Activated CD4-positive, alpha-beta T cell treated with anti-CD3 and anti-CD28 coated beads for 1 hour (primary cell): ENCODE data around the gene EIF4G1.
"Not testable (repeated sequence)": the region's sequence is repeated elsewhere in the genome, so short reads cannot be mapped to it uniquely, and the experiment has no call there.

Experiments used
- DNase-seq: peaks from one replicate; pipeline ENCODE4 v3.0.0-alpha.2; 2020

Gene EIF4G1

DNA sequence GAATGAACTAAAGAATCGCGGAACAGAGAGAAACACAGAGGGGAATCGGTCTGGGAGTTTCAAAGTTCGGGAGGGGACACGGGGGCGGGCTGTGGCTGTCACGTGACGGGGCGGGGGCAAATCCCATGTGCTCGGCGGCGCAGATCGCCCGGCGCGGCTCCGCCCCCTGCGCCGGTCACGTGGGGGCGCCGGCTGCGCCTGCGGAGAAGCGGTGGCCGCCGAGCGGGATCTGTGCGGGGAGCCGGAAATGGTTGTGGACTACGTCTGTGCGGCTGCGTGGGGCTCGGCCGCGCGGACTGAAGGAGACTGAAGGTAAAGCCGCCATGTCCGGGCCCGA, at the start of gene EIF4G1:
EIF4G1 (plus strand) TSS at position 244 of the 337 bp plus-strand sequence. CDS start 1,191 bp downstream, outside the sequence.
- peak; percentile 87 for DNase-seq

DNA sequence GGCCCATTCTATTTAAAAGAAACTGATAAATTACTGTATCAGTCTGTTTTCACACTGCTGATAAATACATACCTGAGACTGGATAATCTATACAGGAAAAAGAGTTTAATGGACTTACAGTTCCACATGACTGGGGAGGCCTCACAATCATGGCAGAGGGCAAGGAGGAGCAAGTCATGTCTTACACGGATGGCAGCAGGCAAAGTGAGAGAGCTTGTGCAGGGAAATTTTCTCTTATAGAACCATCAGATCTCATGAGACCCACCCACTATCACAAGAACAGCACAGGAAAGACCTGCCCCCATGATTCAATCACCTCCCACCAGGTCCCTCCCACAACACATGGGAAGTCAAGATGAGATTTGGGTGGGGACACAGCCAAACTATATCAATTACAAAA, 47.2 kb upstream of the EIF4G1 start:
- DNase-seq = not testable (repeated sequence)

GRCh38 chr3:184272269-184272668, 42.1 kb upstream of the EIF4G1 start:
- DNase-seq = no peak

GRCh38 chr3:184275381-184275701, 39.1 kb upstream of the EIF4G1 start:
- DNase-seq = no peak

DNA sequence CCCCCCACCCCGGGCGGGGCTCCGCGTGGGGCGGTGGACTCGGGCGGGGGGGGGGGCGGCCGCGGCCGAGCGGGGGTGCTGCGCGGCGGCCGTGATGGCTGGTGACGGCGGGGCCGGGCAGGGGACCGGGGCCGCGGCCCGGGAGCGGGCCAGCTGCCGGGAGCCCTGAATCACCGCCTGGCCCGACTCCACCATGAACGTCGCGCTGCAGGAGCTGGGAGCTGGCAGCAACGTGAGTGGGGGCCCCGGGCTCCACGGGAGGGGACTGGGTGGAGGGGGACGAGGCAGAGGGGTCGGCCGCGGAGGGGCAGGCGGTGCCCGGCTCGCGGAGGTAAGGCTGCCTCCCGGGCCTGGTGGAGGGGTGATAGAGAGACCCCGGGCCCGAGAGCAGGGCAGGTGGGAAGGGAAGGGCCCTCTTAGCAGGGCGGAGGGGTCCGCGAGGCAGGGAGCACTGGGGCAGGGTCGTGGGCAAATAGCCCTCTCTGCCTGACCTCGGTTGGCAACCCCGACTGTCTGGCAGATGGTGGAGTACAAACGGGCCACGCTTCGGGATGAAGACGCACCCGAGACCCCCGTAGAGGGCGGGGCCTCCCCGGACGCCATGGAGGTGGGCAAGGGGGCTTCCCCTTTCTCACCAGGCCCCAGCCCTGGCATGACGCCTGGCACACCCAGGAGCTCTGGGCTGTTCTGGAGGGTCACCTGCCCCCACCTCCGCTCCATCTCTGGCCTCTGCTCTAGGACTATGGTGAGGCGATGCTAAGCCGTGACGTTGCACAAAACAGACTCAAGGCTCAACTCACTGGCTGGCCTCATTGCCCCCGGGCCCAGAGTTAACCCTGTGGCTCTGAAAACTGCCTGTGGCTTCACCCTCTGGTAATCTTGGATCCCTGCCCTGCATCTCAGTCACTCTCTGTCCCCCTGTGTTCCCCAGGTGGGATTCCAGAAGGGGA, 38.2 kb upstream of the EIF4G1 start, which contains the start of gene ECE2:
ECE2 (plus strand) TSS at position 62 of the 950 bp plus-strand sequence; CDS start at position 194, 132 bp downstream.
- DNase-seq = no peak

GRCh38 chr3:184277366-184277765, 37.0 kb upstream of the EIF4G1 start:
- DNase-seq = no peak

DNA sequence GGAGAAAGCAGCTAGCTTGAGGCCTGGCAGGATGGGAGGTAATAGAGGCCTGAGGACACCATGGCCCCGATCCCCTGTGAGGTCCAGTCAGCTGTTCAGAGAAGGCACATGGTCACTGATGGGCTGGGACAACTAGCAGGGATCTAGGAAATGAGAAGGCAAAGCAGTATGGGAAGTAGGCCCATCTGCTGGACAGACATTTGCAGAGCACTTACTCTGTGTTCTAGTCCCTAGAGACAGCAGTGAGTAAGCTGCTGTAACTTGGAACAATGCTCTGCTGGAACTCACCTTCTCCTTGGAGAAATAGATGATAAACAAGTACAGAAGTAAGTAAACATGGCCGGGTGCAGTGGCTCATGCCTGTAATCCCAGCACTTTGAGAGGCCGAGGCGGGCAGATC, 31.5 kb upstream of the EIF4G1 start:
- no peak for DNase-seq

GRCh38 chr3:184283681-184284080, 30.7 kb upstream of the EIF4G1 start:
- no peak for DNase-seq

- DNase-seq = no peak
Observed at GRCh38 chr3:184284696-184285095, 29.7 kb upstream of the EIF4G1 start.

DNA sequence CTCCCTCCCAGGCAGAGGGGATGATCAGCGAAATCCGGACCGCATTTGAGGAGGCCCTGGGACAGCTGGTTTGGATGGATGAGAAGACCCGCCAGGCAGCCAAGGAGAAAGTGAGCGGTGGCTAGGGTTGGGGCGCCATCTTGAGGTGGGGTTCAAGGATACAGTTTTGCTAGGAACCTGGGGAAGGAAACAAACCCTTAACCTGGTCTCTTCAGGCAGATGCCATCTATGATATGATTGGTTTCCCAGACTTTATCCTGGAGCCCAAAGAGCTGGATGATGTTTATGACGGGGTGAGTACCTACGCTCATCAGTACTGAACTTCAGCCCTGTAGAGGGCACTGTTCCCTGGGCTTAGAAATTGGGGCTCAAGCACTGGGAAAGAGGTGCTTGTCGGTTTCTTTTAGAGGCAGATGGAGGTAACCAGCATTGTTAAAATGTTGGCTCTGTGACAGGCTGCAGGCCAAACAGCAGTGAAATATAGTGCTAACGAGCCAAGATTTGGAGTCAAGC, 24.9 kb upstream of the EIF4G1 start:
- DNase-seq = peak; percentile 40

GRCh38 chr3:184290331-184290730, 24.1 kb upstream of the EIF4G1 start:
- no peak for DNase-seq

DNA sequence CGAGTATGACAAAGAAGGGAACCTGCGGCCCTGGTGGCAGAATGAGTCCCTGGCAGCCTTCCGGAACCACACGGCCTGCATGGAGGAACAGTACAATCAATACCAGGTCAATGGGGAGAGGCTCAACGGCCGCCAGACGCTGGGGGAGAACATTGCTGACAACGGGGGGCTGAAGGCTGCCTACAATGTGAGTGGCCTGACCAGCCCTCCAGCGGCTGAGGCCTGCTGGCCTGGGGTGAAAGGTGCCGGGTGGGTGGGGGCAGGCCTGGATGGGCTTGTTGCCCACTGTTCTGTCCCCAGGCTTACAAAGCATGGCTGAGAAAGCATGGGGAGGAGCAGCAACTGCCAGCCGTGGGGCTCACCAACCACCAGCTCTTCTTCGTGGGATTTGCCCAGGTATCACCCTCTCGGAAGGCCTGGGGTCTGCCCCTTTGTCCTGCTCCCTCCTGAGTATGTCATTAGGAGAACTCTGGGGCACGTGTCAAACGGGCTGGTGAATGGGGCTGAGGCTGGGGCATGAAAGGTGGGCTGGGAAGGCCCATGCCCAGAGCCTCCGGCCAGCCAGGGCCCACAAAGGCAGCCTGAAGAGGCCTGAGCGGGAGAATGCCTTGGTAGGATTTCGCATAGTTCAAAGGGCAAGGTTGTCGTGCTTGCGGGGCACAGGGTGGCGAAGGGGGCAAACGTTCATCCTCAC, 23.2 kb upstream of the EIF4G1 start:
- DNase-seq = no peak

DNA sequence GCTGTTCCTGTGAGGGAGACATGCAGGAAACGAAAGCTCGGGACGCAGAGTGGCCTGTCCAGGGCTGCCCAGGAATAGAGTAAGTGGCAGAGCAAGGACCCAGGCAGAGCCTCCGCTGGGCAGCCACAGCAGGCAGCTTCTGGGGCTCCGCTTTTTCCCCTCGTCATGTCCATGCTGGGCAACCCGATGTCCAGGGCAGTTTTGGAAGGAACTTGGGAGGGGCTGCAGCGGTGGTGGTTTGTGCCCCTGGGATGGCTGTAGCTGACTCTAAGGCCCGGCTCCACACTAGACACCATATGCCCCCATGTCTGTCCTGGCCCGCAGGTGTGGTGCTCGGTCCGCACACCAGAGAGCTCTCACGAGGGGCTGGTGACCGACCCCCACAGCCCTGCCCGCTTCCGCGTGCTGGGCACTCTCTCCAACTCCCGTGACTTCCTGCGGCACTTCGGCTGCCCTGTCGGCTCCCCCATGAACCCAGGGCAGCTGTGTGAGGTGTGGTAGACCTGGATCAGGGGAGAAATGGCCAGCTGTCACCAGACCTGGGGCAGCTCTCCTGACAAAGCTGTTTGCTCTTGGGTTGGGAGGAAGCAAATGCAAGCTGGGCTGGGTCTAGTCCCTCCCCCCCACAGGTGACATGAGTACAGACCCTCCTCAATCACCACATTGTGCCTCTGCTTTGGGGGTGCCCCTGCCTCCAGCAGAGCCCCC, 22.5 kb upstream of the EIF4G1 start:
- DNase-seq = no peak

- DNase-seq = no peak
Observed at GRCh38 chr3:184295771-184296170, 18.6 kb upstream of the EIF4G1 start.

GRCh38 chr3:184296616-184297015, 17.8 kb upstream of the EIF4G1 start:
- no peak for DNase-seq

DNA sequence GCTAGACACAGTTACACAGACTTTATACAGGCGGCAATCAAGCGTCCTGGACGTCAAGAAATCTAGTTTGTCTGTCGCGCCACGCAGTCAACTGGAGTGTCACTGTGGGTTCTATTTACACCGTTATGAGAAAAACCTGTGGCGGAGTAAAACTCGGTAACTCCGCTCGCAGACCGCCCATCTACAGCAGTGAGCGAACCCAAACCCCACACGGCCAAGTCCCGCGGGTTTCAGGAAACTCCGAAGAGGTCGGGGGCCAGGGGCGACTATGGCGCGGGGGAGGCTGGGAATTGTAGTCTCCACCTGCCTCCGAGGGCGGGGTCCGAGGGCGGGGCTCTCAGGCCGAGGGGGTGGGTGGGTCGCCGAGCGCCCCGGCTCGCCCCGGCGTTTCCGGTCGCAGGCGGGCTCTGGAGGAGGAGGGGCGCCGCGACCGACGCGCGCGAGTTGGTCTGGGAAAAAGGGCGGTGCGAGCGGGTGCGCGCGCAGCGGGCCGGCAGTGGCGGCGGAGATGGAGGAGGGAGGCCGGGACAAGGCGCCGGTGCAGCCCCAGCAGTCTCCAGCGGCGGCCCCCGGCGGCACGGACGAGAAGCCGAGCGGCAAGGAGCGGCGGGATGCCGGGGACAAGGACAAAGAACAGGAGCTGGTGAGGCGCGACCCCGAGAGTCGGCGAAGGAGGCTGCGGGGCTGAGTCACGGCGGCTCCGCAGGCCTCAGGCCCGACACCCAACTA, 15.5 kb upstream of the EIF4G1 start, which contains the start of gene PSMD2:
PSMD2 (plus strand) TSS at position 483 of the 729 bp plus-strand sequence; CDS start at position 509, 26 bp downstream.
- DNase-seq = peak; percentile 98

GRCh38 chr3:184299488-184300377, 14.7 kb upstream of the EIF4G1 start:
- DNase-seq = no peak

GRCh38 chr3:184300378-184300720, 14.1 kb upstream of the EIF4G1 start:
- DNase-seq = no peak

DNA sequence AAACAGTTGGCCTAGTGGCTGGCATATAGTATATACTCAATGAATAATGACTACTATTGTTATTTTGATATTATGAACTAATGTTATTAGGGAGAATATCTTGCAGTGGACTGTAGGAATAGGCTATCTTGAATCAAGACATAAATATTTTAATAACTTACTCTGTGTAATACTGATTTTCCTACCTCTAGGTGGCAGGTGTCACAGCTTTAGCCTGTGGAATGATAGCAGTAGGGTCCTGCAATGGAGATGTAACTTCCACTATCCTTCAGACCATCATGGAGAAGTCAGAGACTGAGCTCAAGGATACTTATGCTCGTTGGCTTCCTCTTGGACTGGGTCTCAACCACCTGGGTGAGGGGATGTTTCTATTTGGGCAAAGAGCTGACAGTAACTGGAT, 8.8 kb upstream of the EIF4G1 start:
- DNase-seq = no peak

DNA sequence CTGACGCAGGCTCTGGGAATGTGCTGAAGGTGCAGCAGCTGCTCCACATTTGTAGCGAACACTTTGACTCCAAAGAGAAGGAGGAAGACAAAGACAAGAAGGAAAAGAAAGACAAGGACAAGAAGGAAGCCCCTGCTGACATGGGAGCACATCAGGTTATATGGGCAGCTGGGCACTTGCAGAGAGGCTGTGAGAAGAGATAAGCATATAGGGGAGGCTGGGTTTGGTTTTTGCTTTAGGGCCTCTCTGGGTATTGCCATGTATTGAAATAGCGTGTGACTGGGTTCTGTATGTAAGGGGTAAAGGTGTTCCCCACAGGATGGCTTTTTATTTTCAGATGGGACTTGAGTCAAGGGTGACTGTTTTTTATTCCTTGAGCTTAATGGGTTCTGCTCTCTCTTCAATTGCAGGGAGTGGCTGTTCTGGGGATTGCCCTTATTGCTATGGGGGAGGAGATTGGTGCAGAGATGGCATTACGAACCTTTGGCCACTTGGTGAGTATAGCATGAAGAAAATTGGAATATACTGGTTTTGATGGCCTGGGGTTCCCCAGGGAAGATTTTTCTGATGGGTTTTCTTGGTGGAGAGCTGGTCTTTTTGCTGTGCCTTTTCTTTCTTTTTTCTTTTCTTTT, 7.9 kb upstream of the EIF4G1 start:
- DNase-seq = no peak

DNA sequence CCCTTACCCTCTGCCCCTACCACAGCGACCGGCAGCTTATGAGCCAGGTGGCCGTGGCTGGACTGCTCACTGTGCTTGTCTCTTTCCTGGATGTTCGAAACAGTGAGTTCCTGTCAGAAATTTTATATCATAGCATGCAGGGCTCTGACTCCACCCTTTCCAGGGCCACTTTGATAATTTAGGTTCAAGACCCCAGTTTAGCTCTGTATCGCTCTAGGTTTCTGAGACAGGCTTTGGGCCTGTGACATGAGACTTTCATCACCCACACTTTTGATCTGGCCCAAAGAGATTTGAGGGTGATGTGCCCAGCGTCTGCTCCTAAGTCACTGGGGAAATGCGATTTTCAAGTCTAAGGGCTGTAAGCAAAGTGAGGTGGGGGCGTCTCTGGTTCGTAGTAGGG, 6.5 kb upstream of the EIF4G1 start:
- DNase-seq = no peak
